GM21423 (cell line): ENCODE measurements around the gene GNAI3.
A peak's percentile ranks its signal among the peaks of the same experiment; 100 is the strongest.

Experiments used
- ATAC-seq: cut with Tn5 transposase; IDR thresholded peaks from one replicate; pipeline ENCODE4 v1.9.1; 2021; ENCODE audit warnings: mild to moderate bottlenecking, moderate library complexity; ENCODE audit not compliant: unreplicated experiment

Gene GNAI3

GRCh38 chr1:109523706-109524105 is 24.7 kb upstream of the GNAI3 start:
- ATAC-seq: no peak

GRCh38 chr1:109527098-109527811 is 21.2 kb upstream of the GNAI3 start:
- ATAC-seq: no peak

DNA sequence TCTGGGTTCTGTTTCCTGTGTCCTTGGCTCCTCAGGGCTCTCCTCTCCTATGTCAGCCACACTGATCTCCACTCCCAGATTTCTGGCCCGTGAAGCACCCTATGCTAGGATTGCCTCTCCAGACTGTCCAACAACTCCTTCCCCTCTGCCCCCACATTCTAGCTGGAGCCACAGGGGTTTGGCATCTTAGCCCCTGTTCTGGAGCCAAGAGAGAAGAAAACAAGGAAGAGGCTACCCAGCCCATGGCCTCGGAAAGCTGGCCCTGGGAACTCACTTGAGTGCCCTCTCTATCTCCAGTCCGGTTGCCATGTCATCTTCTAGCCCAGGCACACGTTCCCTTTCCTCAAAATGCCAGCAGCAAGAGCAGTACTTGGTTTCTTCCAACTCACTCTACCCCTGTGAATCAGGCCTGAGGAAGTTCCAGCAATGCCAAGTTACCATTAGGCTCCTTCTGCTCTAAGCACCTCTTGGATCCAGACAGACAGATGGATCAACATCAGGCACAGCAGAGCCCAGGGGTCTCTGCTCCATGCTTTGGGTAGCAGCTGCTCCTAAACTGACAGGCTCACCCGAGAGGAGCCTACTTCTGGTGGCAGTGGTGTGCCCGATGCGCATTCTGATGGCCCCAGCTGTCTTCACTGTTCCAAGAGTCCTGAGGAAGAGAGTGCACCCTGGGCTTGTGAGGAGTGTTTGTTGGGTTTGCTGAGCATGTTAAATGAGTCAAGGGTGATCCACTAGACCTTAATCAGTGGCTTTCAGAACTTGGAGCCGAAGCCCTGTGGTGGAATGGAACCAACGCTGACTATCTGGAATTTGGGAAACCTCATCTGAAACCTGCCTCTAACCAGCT is 20.3 kb upstream of the GNAI3 start:
- ATAC-seq: no peak

DNA sequence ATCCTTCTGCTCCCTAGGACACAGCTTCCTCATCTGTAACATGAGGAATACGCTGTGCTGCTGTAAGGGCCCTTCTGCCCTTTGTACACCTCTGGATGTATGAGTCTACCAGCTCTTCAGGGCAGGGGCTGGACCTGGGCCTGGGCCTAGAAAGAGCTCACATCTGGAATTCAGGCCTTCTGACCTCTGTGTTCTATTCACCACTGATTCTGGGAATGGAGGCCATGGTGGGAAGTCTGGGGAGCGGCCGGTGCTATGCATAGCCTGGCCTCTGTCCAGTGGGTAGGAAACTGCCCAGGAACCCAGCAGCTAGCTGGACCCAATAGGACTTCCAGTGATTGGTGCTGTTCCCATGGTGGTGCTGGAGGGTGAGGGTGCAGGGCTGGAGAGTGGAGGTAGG is 19.7 kb upstream of the GNAI3 start:
- ATAC-seq: no peak

DNA sequence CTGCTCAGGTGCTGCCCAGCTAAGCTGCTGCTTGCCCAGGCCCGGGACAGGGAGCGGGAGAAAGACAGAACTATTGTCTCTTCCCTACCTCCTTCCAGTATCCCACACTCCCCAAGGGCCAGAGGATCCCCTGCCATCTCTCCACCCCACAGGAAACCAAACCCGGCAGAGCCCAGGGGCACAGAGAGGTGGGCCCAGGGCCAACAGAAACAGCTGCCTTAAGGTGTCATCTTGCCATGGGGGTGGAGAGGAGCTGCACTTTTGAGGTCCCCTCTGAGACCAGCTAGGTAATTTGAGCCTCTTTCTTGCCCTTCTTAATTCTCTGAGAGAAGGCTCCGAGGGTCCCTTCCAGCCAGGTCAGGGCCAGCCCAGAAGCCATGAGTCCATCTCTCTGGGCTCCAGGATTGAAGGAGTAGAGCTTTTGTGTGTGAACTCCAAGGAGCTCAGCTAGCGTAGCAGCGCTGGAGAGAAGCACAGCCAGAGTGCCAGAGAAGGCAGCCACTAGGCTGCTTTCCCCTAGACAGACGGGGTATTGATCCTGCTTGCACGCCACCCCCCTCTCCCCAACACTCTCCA is 18.4 kb upstream of the GNAI3 start:
- ATAC-seq: no peak

DNA sequence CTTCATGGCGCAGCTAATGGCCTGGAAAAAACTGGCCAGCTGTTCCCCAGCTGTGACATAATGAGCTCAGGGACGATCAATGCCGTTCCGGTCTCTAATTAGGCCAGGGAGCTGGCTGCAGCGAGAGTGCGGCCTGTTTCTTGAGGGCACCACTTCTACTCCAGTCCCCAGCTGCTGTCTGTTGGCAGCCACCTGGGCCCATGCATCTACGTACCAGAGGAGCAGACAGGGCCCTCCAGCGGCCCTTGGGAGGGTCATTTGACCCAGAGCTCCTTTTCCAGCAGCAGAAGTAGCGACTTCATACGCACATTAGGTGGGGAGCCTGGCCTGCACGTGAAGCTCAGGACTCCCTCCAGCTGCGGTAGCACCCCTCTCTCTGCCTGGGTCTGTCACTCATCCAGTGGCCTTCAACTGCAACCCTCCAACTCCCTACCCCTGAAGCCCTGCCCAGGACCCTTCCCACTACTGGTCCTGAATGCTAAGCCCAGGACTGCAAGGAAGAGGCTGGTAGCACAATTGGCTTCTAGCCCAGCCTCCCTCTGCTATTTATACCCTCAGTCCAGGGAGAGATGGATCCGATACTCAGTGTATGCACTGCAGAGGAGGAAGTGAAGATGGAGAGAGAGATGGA is 17.8 kb upstream of the GNAI3 start:
- no peak for ATAC-seq

DNA sequence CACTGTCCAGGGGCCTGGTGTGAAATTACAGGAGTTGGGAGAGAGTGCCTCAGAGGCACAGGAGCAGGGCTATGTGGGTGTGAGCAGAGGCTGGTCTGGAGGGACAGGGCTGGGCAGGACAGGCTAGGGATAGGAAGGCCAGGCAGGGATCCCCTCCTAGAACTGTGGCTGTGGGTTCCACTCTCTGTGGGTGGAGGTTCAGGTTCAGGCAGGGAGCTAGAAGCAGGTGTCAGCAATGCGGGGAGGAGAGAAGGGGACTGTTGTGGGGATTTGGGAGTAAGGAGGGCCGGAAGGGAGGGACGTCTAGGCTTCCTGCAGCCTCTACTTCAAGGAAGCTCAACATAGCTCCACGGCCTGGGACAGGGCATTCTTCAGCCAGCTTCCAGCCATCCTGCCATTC is 17.0 kb upstream of the GNAI3 start:
- ATAC-seq: no peak

DNA sequence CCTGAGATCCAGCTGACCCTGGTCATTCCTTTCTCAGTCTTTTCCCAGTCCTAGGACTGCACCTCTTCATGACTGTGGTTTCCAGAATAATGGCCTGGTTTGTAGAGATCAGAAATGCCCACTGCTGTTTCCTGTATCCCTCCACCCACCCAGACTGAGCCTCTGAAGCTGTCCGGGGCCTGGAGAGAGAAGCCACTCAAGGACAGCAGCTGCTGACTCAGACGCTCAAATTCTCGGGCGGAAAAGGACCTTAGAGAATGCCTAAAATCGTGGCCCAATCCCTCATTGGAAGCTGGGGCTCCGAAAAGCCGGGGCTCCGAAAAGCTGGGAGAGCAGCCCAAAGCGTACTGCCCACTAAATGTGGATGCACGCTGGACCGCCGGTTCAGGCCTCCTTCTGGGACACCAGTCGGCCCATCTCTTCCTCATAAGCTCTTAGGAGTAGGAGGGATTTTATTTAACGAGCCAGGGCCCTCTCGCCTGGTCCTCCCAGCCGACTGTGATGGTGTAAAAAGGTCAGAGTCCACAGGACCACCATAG is 16.5 kb upstream of the GNAI3 start:
- ATAC-seq: no peak

DNA sequence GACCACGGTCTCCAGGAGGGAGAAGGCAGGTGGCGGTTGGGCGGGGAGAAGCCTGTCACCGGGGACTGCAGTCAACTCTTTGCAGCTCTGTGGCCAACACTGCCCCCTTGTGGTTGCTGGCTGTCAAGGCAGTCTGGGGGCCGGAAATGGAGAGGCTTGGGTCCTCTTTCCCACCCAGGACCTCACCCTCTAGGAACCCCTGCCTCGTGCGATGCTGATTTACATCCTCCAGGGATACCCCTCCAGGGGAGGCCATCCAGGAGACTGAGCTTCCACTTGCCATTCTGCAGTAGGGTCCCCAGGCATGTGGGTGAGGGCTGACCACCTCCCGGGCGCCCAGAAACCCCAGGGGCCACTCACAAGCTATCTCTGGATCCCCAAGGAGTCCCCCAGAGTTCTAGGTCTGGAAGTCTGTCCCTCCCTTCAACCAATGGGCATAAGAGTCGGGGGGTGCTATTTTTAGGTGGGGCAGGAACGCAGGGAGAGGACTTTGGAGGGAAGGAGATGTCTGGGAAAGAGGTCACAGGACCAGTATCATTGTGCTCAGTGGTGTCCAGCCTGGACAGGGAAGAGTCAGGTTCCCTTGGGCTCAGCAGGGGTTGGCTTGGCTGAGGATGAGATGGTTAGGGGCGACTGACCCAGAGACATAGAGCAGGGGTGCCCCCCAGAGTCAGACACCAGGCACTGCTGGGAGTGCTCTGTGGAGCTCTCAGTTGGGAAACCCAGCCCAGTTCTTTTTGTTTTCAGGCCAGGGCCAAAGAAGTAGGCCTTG is 15.9 kb upstream of the GNAI3 start:
- peak; percentile 71 for ATAC-seq

GRCh38 chr1:109534307-109534858 is 14.0 kb upstream of the GNAI3 start:
- ATAC-seq: no peak

GRCh38 chr1:109535481-109535880 is 12.9 kb upstream of the GNAI3 start:
- no peak for ATAC-seq

GRCh38 chr1:109535971-109536491 is 12.4 kb upstream of the GNAI3 start:
- ATAC-seq: no peak

DNA sequence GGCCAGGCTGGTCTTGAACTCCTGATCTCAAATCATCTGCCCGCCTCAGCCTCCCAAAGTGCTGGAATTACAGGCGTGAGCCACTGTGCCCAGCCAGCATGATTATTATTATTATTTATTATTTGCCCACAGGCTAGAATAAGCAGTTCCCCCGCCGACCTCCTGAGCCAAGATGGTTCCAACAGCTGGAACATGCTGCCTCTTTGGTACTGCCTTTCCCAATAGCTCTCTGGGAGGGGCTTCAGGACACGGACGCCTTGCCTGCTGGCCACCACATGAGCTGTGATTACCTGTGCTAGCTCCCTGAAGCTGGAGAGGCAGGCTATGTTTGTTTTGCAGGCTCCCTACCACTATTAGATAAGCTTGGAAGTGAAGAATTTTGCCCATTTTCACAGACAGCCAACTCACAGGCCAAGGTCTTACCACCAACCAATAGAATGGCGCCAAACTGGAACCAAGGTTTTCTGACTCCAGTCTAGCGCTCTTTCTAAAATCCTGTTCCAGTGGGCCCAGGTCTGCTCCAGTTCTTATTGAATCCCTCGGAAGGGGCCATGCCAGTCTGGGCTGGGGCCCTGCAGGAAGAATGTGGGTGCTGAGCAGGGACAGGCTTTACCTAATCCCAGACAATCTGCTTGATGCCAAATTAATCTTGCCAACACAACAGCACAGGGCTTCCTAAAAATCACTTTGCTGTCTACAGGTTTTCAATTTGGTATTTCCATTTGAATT is 10.8 kb upstream of the GNAI3 start:
- ATAC-seq: no peak

- ATAC-seq: no peak
These were observed 9.4 kb upstream of the GNAI3 start for GRCh38 chr1:109538827-109539555.

GRCh38 chr1:109539676-109540075 is 8.7 kb upstream of the GNAI3 start, which contains the start of gene GPR61:
Gene GPR61 (plus strand): TSS chr1:109539872. CDS start chr1:109543023, 3,151 bp downstream.
- ATAC-seq: no peak

- ATAC-seq: no peak
These were observed 7.3 kb upstream of the GNAI3 start for GRCh38 chr1:109541102-109541501.

DNA sequence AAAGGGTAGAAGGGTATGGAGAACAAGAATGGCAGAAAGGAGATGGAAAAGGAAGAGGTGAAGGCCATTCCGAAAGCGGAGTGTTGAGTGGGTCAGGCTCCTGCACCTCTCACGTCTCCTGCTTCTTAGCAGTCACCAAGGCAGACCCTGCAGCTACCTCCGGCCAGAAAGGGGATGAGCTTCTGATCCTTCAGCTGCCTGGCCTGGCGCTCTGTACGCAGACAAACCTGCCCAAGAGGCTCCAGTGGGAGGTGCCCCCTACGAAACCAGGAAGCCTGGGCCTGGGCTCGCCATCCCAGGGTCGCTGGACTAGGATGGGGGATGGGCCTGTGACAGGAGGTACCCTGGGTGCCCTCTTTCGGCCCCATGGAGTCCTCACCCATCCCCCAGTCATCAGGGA is 5.8 kb upstream of the GNAI3 start:
- ATAC-seq: no peak

- no peak for ATAC-seq
These were observed 5.0 kb upstream of the GNAI3 start for GRCh38 chr1:109543283-109543987.
